ENCODE measurements around the gene BICC1.

BICC1 gene

DNA sequence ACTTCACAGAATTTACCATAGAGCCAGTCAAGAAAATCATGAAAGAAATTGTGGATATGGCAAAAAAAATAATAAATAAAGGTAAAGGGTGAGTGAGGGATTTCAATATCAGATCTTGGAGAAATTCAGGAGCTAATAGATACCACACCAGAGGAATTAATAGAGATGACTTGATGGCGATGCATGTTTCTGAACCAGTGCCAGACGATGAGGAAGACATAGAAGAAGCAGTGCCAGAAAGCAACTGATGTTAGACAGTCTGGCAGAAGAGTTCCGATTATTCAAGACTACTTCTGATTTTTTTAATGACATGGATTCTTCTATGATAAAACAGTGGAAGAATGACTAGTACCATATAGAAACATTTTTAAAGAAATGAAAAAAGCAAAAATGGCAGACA lies 314.7 kb downstream of the BICC1 start:
- H3K4me3 ChIP-seq (ENCODE audit: low read depth, low read length): no peak overlapping the region
- DNase-seq (ENCODE audit: low read depth): no peak
- TF ChIP-seq, protein P1, sequence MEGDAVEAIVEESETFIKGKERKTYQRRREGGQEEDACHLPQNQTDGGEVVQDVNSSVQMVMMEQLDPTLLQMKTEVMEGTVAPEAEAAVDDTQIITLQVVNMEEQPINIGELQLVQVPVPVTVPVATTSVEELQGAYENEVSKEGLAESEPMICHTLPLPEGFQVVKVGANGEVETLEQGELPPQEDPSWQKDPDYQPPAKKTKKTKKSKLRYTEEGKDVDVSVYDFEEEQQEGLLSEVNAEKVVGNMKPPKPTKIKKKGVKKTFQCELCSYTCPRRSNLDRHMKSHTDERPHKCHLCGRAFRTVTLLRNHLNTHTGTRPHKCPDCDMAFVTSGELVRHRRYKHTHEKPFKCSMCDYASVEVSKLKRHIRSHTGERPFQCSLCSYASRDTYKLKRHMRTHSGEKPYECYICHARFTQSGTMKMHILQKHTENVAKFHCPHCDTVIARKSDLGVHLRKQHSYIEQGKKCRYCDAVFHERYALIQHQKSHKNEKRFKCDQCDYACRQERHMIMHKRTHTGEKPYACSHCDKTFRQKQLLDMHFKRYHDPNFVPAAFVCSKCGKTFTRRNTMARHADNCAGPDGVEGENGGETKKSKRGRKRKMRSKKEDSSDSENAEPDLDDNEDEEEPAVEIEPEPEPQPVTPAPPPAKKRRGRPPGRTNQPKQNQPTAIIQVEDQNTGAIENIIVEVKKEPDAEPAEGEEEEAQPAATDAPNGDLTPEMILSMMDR (IDR thresholded peaks at IDR 0.05; ENCODE audit: low read depth, low read length, missing control alignments): no peak
- in situ Hi-C loops (cut with HindIII; ENCODE audit: low sequenced_read_pairs): no loop called here

DNA sequence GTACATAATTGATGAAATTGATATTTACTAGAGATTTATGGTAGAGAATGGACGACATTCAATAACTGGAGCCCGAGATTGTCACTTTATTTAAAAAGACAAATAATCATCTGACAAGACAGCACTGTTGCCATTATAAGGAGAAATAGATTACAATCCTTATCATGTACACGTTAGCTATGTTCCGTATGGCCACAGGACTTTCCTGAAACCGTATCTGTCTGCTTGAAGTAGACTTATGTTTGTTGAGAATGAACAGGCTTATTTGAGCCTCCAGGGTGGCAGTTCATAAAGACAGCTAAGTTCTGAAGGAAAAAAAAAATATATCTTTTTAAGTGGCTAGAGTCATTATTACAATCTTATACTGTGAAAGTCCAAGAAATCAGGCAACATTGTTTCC lies 317.2 kb downstream of the BICC1 start:
- no peak overlapping the region for H3K4me3 ChIP-seq (ENCODE audit: low read depth, low read length)
- no peak for DNase-seq (ENCODE audit: low read depth)
- in situ Hi-C loops (cut with HindIII; ENCODE audit: low sequenced_read_pairs): no loop called here
- TF ChIP-seq, protein P1 (IDR thresholded peaks at IDR 0.05; ENCODE audit: low read depth, low read length, missing control alignments): no peak

DNA sequence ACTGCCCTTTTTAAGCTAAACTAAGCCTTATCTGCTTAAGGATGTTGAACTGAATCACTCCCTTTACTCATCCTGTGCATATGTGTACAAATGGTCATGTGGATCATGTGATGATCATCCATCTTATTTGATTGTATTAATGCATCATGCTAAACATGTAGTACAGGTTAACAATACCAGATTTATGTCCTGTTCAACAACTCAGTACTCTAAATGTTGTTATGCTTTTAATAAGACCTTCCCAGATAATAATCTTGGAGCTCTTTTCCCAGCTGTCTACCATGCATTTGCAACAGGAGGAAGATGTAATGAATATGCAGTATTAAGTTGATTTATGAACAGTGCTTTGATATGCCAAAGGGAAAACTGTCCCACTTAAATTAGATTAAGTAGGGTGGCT lies 318.0 kb downstream of the BICC1 start:
- in situ Hi-C loops (cut with HindIII; ENCODE audit: low sequenced_read_pairs): no loop called here
- TF ChIP-seq, protein P1 (IDR thresholded peaks at IDR 0.05; ENCODE audit: low read depth, low read length, missing control alignments): no peak
- DNase-seq (ENCODE audit: low read depth): no peak
- H3K4me3 ChIP-seq (ENCODE audit: low read depth, low read length): no peak overlapping the region

DNA sequence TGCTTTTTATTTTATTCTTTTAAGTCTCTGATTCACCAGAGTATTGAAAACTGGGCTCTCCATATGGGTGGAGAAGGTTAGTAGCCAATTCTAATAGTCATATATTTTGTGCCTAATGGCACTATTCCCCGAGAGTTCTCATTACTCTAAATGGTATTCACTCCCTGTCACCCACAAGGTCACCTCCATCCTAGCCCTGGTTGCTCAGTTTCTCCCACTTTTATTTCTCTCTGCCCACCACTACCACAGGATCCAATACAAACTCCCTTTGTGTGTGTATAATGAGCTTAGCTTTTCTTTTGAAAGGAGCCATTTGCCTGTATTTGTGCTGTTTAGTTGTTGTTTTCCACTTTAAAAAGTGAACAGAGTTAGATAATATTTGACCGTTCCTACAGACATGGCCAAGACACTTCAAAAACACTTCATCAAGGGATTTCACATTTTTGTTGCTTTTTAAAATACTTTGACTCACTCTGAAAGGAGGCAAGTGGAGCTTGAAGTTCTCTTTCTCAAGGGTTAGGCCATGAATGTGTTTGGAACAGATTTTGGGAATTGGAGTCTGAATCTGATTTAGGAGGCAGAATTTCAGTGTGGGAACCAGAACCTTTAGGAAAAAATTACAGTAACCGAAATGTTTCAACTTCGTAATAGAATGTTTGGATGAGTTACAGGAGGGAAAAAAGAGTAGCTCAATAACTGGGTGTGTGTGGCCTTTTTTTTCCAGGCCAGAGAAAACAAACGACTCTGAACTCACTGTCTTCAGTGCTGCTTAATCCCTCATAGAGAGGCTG lies 321.3 kb downstream of the BICC1 start:
- TF ChIP-seq, protein P1 (IDR thresholded peaks at IDR 0.05; ENCODE audit: low read depth, low read length, missing control alignments): no peak
- no peak overlapping the region for H3K4me3 ChIP-seq (ENCODE audit: low read depth, low read length)
- no peak for DNase-seq (ENCODE audit: low read depth)
- in situ Hi-C loops (cut with HindIII; ENCODE audit: low sequenced_read_pairs): no loop called here

DNA sequence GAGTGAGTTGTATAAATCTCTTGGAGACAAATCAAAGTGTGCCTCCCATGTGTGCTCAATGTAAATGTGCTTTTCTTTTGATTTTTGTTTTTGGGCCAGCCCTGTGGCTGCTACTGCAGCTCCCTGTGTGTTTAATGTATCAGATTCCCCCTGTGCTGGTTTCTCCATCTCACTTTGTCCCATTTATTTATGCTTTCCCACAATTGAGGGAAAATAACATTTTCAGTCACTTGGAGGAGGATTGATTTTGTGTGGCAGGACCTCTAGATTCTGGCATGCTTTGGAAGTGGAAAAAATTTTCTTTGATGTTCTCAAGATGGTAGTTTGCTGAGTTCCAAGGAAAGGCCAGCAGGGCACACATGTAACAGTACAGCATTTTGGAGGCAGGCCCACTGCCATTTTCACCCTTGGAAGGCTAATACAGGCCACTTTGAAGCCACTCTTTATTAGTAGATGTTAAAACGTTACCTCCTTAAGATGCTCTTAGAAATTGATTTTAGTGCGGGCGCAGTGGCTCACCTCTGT lies 323.6 kb downstream of the BICC1 start:
- in situ Hi-C loops (cut with HindIII; ENCODE audit: low sequenced_read_pairs): no loop called here

DNA sequence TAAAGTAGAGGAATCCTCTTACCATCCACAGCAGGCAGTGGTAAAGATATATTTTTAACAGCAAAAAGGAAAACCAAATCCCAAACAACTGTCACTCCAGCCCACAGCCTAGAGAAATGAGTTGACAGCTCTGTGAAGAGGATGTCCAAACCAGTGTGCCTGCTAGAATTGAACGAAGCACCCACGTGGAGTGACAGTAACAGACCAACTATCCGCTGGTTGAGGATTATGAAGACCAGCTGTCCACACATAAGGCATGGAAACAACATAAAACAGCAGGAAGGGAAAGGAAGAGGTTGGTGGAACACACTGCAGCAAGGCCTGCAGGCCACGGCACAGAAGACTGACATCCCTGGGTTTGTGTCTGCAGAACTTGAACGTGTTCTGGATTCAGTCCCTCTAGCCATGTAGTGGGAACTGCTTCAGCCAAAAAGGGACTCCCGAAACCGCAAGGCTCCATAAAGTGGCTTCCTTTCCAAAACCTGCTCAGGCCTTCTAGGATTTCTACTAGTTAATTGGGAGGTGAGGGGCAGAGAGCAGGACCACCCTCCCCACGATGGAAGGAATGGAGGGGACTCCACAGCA lies 324.4 kb downstream of the BICC1 start:
- no peak for DNase-seq (ENCODE audit: low read depth)
- TF ChIP-seq, protein P1 (IDR thresholded peaks at IDR 0.05; ENCODE audit: low read depth, low read length, missing control alignments): no peak
- in situ Hi-C loops (cut with HindIII; ENCODE audit: low sequenced_read_pairs): no loop called here
- H3K4me3 ChIP-seq (ENCODE audit: low read depth, low read length): no peak overlapping the region

More for the DNA sequence above, 323.6 kb downstream of the BICC1 start:
- no peak for DNase-seq (ENCODE audit: low read depth)
- TF ChIP-seq, protein P1 (IDR thresholded peaks at IDR 0.05; ENCODE audit: low read depth, low read length, missing control alignments): no peak
- H3K4me3 ChIP-seq (ENCODE audit: low read depth, low read length): no peak overlapping the region

All from astrocyte of the cerebellum (primary cell).